ENCODE results near the gene ROR1.

The ROR1 gene

DNA sequence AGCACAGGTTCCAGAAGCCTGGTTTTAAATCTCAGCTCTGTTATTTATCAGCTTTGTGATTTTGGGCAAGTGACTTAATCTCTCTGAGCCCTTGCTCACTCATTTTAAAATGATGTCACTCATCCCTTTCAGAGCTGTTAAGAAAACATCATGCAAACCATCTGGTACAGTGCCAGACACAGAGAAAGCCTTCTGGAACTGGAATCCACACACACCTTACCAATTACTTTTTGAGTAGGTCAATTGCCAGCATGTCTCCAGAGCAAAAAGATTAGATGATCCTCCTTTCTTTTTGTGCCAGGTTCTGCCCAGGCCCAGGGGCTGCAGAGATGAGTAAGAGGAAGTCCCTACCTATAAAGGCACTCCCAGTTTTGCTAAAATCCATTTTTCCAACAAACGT, 61.3 kb downstream of the ROR1 start (continued):
- TF ChIP-seq, protein P1, sequence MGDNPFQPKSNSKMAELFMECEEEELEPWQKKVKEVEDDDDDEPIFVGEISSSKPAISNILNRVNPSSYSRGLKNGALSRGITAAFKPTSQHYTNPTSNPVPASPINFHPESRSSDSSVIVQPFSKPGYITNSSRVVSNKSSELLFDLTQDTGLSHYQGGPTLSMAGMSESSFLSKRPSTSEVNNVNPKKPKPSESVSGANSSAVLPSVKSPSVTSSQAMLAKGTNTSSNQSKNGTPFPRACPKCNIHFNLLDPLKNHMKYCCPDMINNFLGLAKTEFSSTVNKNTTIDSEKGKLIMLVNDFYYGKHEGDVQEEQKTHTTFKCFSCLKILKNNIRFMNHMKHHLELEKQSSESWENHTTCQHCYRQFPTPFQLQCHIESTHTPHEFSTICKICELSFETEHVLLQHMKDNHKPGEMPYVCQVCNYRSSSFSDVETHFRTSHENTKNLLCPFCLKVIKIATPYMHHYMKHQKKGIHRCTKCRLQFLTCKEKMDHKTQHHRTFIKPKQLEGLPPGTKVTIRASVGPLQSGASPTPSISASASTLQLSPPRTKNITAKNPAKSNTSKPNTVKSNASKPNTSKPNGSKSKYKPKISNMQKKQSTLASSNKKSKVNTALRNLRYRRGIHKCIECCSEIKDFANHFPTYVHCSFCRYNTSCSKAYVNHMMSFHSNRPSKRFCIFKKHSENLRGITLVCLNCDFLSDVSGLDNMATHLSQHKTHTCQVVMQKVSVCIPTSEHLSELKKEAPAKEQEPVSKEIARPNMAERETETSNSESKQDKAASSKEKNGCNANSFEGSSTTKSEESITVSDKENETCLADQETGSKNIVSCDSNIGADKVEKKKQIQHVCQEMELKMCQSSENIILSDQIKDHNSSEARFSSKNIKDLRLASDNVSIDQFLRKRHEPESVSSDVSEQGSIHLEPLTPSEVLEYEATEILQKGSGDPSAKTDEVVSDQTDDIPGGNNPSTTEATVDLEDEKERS (tag by site-specific recombination; IDR thresholded peaks at IDR 0.05), result no peak
- no peak for TF ChIP-seq ZNF830 (tag by site-specific recombination; IDR thresholded peaks at IDR 0.05; ENCODE audit: low read depth)
- TF ChIP-seq, protein P2, sequence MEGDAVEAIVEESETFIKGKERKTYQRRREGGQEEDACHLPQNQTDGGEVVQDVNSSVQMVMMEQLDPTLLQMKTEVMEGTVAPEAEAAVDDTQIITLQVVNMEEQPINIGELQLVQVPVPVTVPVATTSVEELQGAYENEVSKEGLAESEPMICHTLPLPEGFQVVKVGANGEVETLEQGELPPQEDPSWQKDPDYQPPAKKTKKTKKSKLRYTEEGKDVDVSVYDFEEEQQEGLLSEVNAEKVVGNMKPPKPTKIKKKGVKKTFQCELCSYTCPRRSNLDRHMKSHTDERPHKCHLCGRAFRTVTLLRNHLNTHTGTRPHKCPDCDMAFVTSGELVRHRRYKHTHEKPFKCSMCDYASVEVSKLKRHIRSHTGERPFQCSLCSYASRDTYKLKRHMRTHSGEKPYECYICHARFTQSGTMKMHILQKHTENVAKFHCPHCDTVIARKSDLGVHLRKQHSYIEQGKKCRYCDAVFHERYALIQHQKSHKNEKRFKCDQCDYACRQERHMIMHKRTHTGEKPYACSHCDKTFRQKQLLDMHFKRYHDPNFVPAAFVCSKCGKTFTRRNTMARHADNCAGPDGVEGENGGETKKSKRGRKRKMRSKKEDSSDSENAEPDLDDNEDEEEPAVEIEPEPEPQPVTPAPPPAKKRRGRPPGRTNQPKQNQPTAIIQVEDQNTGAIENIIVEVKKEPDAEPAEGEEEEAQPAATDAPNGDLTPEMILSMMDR (tag by site-specific recombination; IDR thresholded peaks at IDR 0.05), result no peak
- TF ChIP-seq, protein P3, sequence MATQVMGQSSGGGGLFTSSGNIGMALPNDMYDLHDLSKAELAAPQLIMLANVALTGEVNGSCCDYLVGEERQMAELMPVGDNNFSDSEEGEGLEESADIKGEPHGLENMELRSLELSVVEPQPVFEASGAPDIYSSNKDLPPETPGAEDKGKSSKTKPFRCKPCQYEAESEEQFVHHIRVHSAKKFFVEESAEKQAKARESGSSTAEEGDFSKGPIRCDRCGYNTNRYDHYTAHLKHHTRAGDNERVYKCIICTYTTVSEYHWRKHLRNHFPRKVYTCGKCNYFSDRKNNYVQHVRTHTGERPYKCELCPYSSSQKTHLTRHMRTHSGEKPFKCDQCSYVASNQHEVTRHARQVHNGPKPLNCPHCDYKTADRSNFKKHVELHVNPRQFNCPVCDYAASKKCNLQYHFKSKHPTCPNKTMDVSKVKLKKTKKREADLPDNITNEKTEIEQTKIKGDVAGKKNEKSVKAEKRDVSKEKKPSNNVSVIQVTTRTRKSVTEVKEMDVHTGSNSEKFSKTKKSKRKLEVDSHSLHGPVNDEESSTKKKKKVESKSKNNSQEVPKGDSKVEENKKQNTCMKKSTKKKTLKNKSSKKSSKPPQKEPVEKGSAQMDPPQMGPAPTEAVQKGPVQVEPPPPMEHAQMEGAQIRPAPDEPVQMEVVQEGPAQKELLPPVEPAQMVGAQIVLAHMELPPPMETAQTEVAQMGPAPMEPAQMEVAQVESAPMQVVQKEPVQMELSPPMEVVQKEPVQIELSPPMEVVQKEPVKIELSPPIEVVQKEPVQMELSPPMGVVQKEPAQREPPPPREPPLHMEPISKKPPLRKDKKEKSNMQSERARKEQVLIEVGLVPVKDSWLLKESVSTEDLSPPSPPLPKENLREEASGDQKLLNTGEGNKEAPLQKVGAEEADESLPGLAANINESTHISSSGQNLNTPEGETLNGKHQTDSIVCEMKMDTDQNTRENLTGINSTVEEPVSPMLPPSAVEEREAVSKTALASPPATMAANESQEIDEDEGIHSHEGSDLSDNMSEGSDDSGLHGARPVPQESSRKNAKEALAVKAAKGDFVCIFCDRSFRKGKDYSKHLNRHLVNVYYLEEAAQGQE (tag by site-specific recombination; IDR thresholded peaks at IDR 0.05), result no peak
- no peak for TF ChIP-seq ZNF792 (tag by site-specific recombination; IDR thresholded peaks at IDR 0.05)
- no peak; the same call in 1 of the 2 replicates for TF ChIP-seq SCRT2 (tag by site-specific recombination; IDR thresholded peaks at IDR 0.05)
- TF ChIP-seq, protein P4, sequence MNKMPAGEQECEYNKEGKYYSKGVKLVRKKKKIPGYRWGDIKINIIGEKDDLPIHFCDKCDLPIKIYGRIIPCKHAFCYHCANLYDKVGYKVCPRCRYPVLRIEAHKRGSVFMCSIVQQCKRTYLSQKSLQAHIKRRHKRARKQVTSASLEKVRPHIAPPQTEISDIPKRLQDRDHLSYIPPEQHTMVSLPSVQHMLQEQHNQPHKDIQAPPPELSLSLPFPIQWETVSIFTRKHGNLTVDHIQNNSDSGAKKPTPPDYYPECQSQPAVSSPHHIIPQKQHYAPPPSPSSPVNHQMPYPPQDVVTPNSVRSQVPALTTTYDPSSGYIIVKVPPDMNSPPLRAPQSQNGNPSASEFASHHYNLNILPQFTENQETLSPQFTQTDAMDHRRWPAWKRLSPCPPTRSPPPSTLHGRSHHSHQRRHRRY (tag by site-specific recombination; IDR thresholded peaks at IDR 0.05), result no peak
- TF ChIP-seq ZNF521 (tag by site-specific recombination; IDR thresholded peaks at IDR 0.05), result no peak
- TF ChIP-seq ZFP37 (tag by site-specific recombination; IDR thresholded peaks at IDR 0.05), result no peak
- TF ChIP-seq SP7 (tag by site-specific recombination; IDR thresholded peaks at IDR 0.05), result peak; percentile 66
- peak; percentile 48; the same call in 1 of the 2 replicates for TF ChIP-seq KLF10 (tag by site-specific recombination; IDR thresholded peaks at IDR 0.05)
- no peak for TF ChIP-seq ZNF473 (tag by site-specific recombination; IDR thresholded peaks at IDR 0.05)
- no peak for TF ChIP-seq ZNF777 (tag by site-specific recombination; IDR thresholded peaks at IDR 0.05; ENCODE audit: borderline replicate concordance)
- no peak for TF ChIP-seq ZNF785 (tag by site-specific recombination; IDR thresholded peaks at IDR 0.05)
- TF ChIP-seq HOXD13 (CRISPR knock-in tag; IDR thresholded peaks at IDR 0.05; ENCODE audit: borderline replicate concordance), result no peak
- TF ChIP-seq IKZF3 (tag by site-specific recombination; IDR thresholded peaks at IDR 0.05), result peak; percentile 31; the same call in 1 of the 2 replicates
- TF ChIP-seq GLIS2 (tag by site-specific recombination; IDR thresholded peaks at IDR 0.05), result no peak
- TF ChIP-seq KLF1 (tag by site-specific recombination; IDR thresholded peaks at IDR 0.05), result no peak
- no peak for TF ChIP-seq PRDM1 (tag by site-specific recombination; IDR thresholded peaks at IDR 0.05)
- TF ChIP-seq ZNF629 (tag by site-specific recombination; IDR thresholded peaks at IDR 0.05), result peak; percentile 90
- no peak for TF ChIP-seq ZNF585B (tag by site-specific recombination; IDR thresholded peaks at IDR 0.05)
- no peak for TF ChIP-seq ZNF292 (tag by site-specific recombination; IDR thresholded peaks at IDR 0.05; ENCODE audit: borderline replicate concordance, low read depth)
- no peak for TF ChIP-seq YY2 (tag by site-specific recombination; IDR thresholded peaks at IDR 0.05)
- TF ChIP-seq ZNF658 (tag by site-specific recombination; IDR thresholded peaks at IDR 0.05), result no peak
- TF ChIP-seq, protein P5, sequence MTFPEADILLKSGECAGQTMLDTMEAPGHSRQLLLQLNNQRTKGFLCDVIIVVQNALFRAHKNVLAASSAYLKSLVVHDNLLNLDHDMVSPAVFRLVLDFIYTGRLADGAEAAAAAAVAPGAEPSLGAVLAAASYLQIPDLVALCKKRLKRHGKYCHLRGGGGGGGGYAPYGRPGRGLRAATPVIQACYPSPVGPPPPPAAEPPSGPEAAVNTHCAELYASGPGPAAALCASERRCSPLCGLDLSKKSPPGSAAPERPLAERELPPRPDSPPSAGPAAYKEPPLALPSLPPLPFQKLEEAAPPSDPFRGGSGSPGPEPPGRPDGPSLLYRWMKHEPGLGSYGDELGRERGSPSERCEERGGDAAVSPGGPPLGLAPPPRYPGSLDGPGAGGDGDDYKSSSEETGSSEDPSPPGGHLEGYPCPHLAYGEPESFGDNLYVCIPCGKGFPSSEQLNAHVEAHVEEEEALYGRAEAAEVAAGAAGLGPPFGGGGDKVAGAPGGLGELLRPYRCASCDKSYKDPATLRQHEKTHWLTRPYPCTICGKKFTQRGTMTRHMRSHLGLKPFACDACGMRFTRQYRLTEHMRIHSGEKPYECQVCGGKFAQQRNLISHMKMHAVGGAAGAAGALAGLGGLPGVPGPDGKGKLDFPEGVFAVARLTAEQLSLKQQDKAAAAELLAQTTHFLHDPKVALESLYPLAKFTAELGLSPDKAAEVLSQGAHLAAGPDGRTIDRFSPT (tag by site-specific recombination; IDR thresholded peaks at IDR 0.05), result no peak
- no peak for TF ChIP-seq ZNF624 (tag by site-specific recombination; IDR thresholded peaks at IDR 0.05)
- no peak for TF ChIP-seq ZNF596 (tag by site-specific recombination; IDR thresholded peaks at IDR 0.05)
- TF ChIP-seq WT1 (tag by site-specific recombination; IDR thresholded peaks at IDR 0.05), result peak; percentile 73
- TF ChIP-seq EGR2 (tag by site-specific recombination; IDR thresholded peaks at IDR 0.05; ENCODE audit: low read depth), result no peak
- no peak for TF ChIP-seq ZNF404 (tag by site-specific recombination; IDR thresholded peaks at IDR 0.05)
- TF ChIP-seq ZNF202 (tag by site-specific recombination; IDR thresholded peaks at IDR 0.05; ENCODE audit: borderline replicate concordance), result no peak

Data from HEK293 (cell line).